Activated CD4-positive, alpha-beta T cell treated with anti-CD3 and anti-CD28 coated beads for 48 hours (primary cell): ENCODE results near the gene PALB2.
"Not testable (repeated sequence)": the region's sequence is repeated elsewhere in the genome, so short reads cannot be mapped to it uniquely, and the experiment has no call there.

ENCODE experiments used
- DNase-seq: peaks from one replicate; pipeline ENCODE4 v3.0.0-alpha.2; 2020

PALB2 gene

DNA sequence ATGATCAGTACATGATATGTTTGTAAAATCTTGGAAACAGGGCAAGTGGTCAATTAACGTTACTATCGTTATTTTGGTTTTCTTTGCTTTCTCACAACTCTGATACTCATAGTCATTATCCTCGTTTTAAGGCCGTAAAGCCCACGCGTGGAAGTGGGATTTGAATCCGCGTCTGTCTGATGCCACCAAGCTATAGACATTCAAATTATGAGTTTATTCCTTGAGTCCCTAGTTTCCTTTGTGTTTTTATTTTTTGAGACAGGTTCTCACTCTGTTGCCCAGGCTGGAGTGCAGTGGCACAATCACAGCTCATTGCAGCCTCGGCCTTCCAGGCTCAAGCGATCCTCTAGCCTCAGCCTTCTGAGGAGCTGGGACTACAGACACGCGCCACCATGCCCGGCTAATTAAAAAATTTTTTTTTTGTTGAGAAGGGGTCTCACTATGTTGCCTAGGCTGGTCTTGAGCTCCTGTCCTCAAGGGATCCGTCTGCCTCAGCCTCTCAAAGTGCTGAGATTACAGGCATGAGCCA is 1.2 kb upstream of the PALB2 start:
- DNase-seq: no peak

DNA sequence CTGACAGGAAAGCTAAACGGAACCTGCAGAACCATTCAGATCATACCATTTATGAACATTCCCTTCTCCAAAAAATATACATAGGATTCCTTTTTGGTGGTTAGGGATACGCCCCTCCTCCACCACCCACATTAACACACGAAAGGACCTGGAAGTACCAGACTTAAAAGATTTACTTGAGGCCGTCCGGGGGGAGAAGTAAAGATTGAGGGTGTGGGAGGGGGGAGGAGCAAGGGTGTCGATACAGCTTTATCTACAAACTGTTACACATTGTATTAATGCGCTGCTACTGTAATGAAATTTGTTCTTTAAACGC is 537 bp downstream of the PALB2 start:
- DNase-seq: peak; percentile 27

GRCh38 chr16:23635958-23636357 is 5.2 kb downstream of the PALB2 start:
- no peak for DNase-seq

GRCh38 chr16:23634461-23635036 is 6.6 kb downstream of the PALB2 start:
- DNase-seq: no peak

DNA sequence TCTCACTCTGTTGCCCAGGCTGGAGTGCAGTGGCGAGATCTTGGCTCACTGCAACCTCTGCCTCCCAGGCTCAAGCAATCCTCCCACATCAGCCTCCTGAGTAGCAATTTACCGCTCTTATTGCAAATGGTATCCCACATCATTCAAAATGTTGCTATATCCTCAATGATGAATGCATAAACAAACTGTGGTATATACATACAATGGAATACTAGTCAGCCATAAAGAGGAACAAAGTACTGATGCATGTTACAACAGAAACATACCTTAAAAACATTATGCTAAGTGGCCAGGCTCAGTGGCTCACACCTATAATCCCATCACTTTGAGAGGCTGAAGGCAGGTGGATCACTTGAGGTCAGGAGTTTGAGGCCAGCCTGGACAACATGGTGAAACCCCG is 9.2 kb downstream of the PALB2 start:
- not testable (repeated sequence) for DNase-seq

GRCh38 chr16:23629516-23629915 is 11.6 kb downstream of the PALB2 start:
- DNase-seq: no peak

DNA sequence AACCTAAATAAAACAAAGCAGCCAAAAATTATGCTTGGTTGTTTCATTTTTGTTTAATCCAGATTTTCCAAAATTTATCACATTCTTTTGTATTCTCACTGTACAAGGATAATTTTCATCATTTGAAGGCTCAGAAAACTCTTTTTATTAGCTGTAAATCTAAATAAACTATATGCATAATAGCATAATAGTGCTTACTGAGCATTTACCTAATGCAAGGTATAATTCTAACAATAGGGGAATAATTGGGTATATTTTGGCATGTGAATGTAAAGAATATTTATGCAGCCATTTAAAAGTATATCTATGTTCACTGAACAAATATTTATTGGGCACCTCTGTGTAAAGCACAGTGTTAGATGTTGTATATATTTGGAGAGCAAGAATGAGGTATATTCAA is 17.0 kb downstream of the PALB2 start:
- no peak for DNase-seq

- DNase-seq: no peak
Observed at GRCh38 chr16:23615805-23616204, 25.3 kb downstream of the PALB2 start.

GRCh38 chr16:23611936-23612335 is 29.2 kb downstream of the PALB2 start:
- no peak for DNase-seq

GRCh38 chr16:23610905-23611304 is 30.2 kb downstream of the PALB2 start:
- DNase-seq: not testable (repeated sequence)

GRCh38 chr16:23609929-23610328 is 31.2 kb downstream of the PALB2 start:
- no peak for DNase-seq

GRCh38 chr16:23608194-23608593 is 32.9 kb downstream of the PALB2 start:
- no peak for DNase-seq

GRCh38 chr16:23607726-23608125 is 33.4 kb downstream of the PALB2 start:
- DNase-seq: no peak

DNA sequence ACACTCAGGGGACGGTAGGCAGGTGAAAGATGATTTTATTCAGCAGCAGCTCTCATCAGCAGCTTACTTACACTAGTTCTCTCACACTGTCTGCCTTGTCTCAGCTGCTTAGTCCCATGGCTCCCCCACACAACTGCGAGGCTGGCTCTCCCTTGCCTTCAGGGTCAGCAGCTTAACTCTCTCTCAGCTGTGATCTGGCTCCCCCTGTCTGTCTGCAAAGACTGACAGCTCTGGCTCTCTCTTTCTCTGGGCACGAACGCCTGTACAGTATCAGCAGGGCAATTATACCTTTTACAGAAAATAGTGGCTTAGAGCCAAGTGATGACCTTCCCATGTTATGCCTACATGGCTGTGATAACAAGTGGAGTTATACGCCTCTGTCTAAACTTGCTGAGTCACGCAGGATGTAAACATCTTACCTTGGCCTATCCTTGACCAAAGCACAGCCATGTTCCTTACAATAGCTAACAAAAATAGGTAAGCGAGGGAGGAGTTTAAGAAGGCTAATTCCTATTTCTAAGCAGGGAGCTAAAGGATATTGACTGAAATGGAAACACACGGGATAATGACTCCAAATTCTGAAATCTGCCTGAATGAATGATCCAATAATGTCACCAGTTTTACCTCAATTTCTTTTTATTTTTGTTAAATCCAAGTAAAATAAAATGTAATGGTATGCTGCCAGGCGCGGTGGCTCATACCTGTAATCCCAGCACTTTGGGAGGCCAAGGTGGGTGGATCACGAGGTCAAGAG is 43.9 kb downstream of the PALB2 start:
- peak; percentile 28 for DNase-seq

DNA sequence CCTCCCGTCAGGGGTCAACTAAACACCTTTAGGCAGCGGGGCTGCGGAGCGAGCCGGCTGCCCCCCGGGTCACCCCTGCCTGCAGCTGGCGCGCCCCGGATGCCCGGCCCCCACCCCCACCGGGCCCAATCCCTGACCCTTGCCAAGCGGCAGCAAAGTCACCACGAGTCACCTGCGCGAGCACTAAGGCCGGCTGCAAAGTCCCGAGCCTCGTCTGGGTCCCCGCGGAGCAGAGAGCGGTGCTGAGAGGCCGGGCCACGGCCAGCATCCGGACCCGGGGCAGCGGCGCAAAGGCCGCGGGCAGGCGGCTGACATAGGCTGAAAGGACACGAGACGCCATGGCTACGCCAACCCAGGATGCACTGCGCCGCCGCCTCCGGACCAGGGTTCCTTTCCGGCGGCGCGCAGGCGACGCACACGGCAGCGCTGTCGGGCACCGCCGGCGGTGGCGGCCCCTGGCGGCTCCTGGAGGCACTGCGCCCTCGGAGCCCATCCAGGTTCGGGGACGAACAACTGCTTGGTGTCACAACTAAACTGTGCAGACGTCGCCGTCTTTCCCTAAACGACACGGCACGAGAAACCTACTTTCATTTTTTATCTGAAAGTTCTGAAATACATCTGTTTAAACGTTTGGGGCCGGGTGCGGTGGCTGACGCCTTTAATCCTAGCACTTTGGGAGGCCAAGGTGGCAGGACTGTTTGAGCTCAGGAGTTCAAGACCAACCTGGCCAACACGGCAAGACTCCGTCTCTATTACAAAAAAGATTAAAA is 45.0 kb downstream of the PALB2 start, which contains the start of gene NDUFAB1:
NDUFAB1 (minus strand) TSS at position 366 of the 770 bp plus-strand sequence; CDS start at position 340, 26 bp downstream.
- DNase-seq: peak; percentile 94

- no peak for DNase-seq
Observed at GRCh38 chr16:23595246-23595950, 45.7 kb downstream of the PALB2 start.

DNA sequence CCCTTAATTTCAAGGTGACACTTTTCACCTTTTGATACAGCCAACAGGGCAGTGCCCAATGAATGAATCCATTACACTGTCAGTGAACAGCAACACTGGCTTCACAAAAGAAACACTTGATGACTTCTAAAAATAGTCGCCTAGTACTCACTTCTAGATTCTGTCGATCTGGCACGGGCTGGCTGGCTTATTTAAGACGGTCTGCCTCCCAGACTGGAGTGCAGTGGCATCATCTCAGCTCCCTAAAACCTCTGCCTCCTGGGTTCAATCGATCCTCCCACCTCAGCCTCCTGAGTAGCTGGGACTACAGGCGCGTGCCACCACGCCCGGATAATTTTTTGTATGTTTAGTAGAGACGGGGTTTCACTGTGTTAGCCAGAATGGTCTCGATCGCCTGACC is 46.9 kb downstream of the PALB2 start:
- DNase-seq: no peak

GRCh38 chr16:23590181-23590580 is 50.9 kb downstream of the PALB2 start:
- no peak for DNase-seq

DNA sequence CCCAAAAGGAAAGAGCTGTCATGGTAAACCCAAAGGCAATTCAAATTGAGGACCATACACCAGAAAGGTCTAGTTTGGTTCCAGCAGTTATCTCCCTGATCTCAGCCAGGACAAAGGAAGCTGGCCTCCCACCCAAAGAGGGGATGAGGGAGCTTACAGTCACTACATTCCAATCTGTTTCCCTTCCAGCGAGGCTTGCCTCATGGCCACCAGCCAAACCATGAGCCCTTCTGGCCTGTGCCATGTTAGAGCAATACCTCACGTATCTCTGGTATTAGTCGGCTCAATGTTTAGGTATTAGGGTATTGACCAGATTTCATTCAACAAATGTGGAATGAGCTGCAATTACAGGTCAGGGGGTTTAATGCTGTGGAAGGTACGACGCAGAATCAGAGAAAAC is 53.4 kb downstream of the PALB2 start:
- DNase-seq: no peak

GRCh38 chr16:23584186-23585076 is 56.7 kb downstream of the PALB2 start:
- no peak for DNase-seq

DNA sequence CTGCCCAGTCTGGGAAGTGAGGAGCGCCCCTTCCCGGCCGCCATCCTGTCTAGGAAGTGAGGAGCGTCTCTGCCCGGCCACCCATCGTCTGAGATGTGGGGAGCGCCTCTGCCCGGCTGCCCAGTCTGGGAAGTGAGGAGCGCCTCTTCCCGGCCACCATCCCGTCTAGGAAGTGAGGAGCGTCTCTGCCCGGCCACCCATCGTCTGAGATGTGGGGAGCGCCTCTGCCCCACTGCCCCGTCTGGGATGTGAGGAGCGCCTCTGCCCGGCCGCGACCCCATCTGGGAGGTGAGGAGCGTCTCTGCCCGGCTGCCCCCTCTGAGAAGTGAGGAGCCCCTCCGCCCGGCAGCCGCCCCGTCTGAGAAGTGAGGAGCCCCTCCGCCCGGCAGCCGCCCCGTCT is 57.8 kb downstream of the PALB2 start:
- DNase-seq: not testable (repeated sequence)

DNA sequence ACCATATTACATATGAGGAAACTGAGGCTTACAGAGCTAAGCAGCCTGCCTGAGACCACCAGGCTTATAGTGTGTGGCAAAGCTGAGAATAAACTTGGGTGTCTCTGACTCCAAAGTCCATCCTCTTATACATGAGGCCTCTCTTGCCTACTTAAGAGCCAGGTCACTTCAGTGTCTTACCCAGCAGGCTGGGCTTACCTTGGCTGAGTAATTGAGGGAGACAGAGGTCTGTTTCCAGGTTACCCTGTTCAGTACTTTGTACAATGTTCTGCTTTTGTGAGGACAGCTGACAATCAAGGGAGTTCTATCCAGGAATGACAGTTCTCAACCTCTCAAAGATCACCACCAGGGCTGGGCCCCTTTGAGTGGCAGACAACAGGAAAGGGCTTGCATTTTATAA is 59.3 kb downstream of the PALB2 start:
- no peak for DNase-seq
